ENCODE measurements around the gene SPTY2D1. TPM values are rescaled to one million over a fixed set of nuclear protein-coding genes. Genes with fewer than 3 reads are reported as not detected.

Gene SPTY2D1
- total and polyA plus RNA-seq, 4 donors: 3.0 to 11.8 (median 7.3) TPM

GRCh38 chr11:18578975-18579598, 55.1 kb downstream of the SPTY2D1 start:
- Histone ChIP-seq H3K9ac (ENCODE audit: low read depth in 1 of 2, low read length in 2 of 2) (no peak overlapping the region), H3K36me3 (ENCODE audit: control insufficient read depth in 4 of 4, insufficient read depth in 3 of 4, low read depth in 1 of 4, low read length in 3 of 4) (peaks cover 0 to 10% (median 4%) of the 10 kb centered on the region in 4 donors), H3K4me3 (ENCODE audit: low read depth in 1 of 3, low read length in 3 of 3) (no peak overlapping the region), H3K27ac (ENCODE audit: low read depth in 1 of 2, low read length in 2 of 2) (no peak overlapping the region), H3K27me3 (ENCODE audit: control insufficient read depth in 4 of 4, insufficient read depth in 4 of 4, low read length in 3 of 4) (no peaks in the 10 kb centered on the region), H3K9me3 (ENCODE audit: control insufficient read depth in 4 of 4, low read length in 3 of 4) (no peaks in the 10 kb centered on the region), H3K4me1 (ENCODE audit: control insufficient read depth in 4 of 4, insufficient read depth in 4 of 4, low read length in 3 of 4) (no peaks in the 10 kb centered on the region)
- WGBS: 80% methylated on average over 14 of the region's 14 CpGs
- TF ChIP-seq REST (IDR thresholded peaks at IDR 0.05) (no peak), ZBTB33 (IDR thresholded peaks at IDR 0.05) (no peak), NR2F2 (IDR thresholded peaks at IDR 0.05) (no peak), HNF4G (IDR thresholded peaks at IDR 0.05) (no peak), TAF1 (conservative IDR thresholded peaks at IDR 0.05) (no peak), JUND (IDR thresholded peaks at IDR 0.05) (no peak), FOXA2 (IDR thresholded peaks at IDR 0.05) (no peak), GABPA (IDR thresholded peaks at IDR 0.05 in 1 of 2, conservative IDR thresholded peaks at IDR 0.05 in 1 of 2) (no peak), ATF3 (IDR thresholded peaks at IDR 0.05) (no peak), FOXA1 (IDR thresholded peaks at IDR 0.05) (no peak), HNF4A (conservative IDR thresholded peaks at IDR 0.05) (no peak), RXRA (IDR thresholded peaks at IDR 0.05) (no peak), SP1 (IDR thresholded peaks at IDR 0.05) (no peak), RAD21 (IDR thresholded peaks at IDR 0.05) (no peak), YY1 (IDR thresholded peaks at IDR 0.05) (no peak), MAX (IDR thresholded peaks at IDR 0.05) (no peak), EGR1 (IDR thresholded peaks at IDR 0.05; ENCODE audit: low read depth in 2 of 2) (no peak)
- DNase-seq (ENCODE audit: low spot score): no peak

- H3K27me3 ChIP-seq (ENCODE audit: control insufficient read depth in 4 of 4, insufficient read depth in 4 of 4, low read length in 3 of 4): no peaks in the 10 kb centered on the region
- H3K36me3 ChIP-seq (ENCODE audit: control insufficient read depth in 4 of 4, insufficient read depth in 3 of 4, low read depth in 1 of 4, low read length in 3 of 4): peaks cover 0 to 16% (median 9%) of the 10 kb centered on the region in 4 donors
- H3K4me1 ChIP-seq (ENCODE audit: control insufficient read depth in 4 of 4, insufficient read depth in 4 of 4, low read length in 3 of 4): no peaks in the 10 kb centered on the region
- no peak for DNase-seq (ENCODE audit: low spot score)
- H3K9ac ChIP-seq (ENCODE audit: low read depth in 1 of 2, low read length in 2 of 2): no peak overlapping the region
- 31% methylated on average over 1 of the region's 1 CpG for WGBS
- no peak overlapping the region for H3K27ac ChIP-seq (ENCODE audit: low read depth in 1 of 2, low read length in 2 of 2)
- H3K9me3 ChIP-seq (ENCODE audit: control insufficient read depth in 4 of 4, low read length in 3 of 4): no peaks in the 10 kb centered on the region
- TF ChIP-seq MAX (IDR thresholded peaks at IDR 0.05) (no peak), JUND (IDR thresholded peaks at IDR 0.05) (no peak), RXRA (IDR thresholded peaks at IDR 0.05) (no peak), HNF4A (conservative IDR thresholded peaks at IDR 0.05) (no peak), ATF3 (IDR thresholded peaks at IDR 0.05) (no peak), FOXA1 (IDR thresholded peaks at IDR 0.05) (no peak)
- H3K4me3 ChIP-seq (ENCODE audit: low read depth in 1 of 3, low read length in 3 of 3): no peak overlapping the region
These were observed 58.8 kb downstream of the SPTY2D1 start for GRCh38 chr11:18575361-18575760.
